HepG2 (cell line): ENCODE measurements around the gene PRKAR1B. TPM values are rescaled to one million over a fixed set of nuclear protein-coding genes. Genes with fewer than 3 reads are reported as not detected.

ENCODE experiments used
- ATAC-seq: fragments of 200-7000 bp; cut with Tn5 transposase; 3 replicates; pipeline ENCODE4 v1.9.1; 2020; ENCODE audit warnings: mild to moderate bottlenecking, moderate library complexity
- BruUV-seq: library from RNA; stranded (reverse); fragments of 400-500 nt; replicated peaks from 2 replicates; lab custom pipeline; 2021; lab: Mats Ljungman, UMichigan
- CTCF ChIA-PET: fragments of 300-600 bp; formaldehyde crosslinking; extraction: SDS; loops from one replicate; lab custom pipeline; 2021; ENCODE audit warnings: low total read pairs, inconsistent platforms, low intra/inter-chr PET ratio; lab: Yijun Ruan, JAX
- POLR2A ChIA-PET: fragments of 350-600 bp; sonication (Branson Sonifier 250); formaldehyde crosslinking; loops from one replicate; lab custom pipeline; 2020; ENCODE audit warnings: antibody characterized with exemption, inconsistent platforms; lab: Yijun Ruan, JAX
- DNase-seq: peaks from one replicate; pipeline ENCODE4 v3.0.0-alpha.2; 2015; ENCODE audit warnings: low spot score
- FAIRE-seq: peaks from 3 replicates; lab custom pipeline; 2011; peaks lifted over from hg19 to GRCh38; lab: Jason Lieb, UNC
- H2AFZ ChIP-seq: one replicate; pipeline ENCODE4 v1.6.1; 2011; ENCODE audit warnings: low read length, inconsistent platforms
- H3K27ac ChIP-seq: fragments of 300-600 bp; 3 replicates; pipeline ENCODE4 v1.8.0; 2011; ENCODE audit warnings: mixed run types, mild to moderate bottlenecking, mixed read lengths, low read length, inconsistent platforms; ENCODE audit not compliant: insufficient read depth; ENCODE audit errors: extremely low read length
- H3K27me3 ChIP-seq, 2 experiments: fragments of 200-600 bp in 1 of 2; 2 replicates in 1 of 2; 3 replicates in 1 of 2; pipeline versions ENCODE4 v1.6.0 to v1.8.0; 2011; ENCODE audit warnings: low read length in 2 of 2, mild to moderate bottlenecking in 2 of 2, moderate library complexity in 2 of 2, inconsistent platforms in 1 of 2; ENCODE audit not compliant: insufficient read depth in 2 of 2, control insufficient read depth in 1 of 2
- H3K36me3 ChIP-seq, 2 experiments: fragments of 200-600 bp in 1 of 2; replicated peaks in 1 of 2; 2 replicates in 1 of 2; 3 replicates in 1 of 2; pipeline versions ENCODE4 v1.5.1 to v1.8.0; 2011; ENCODE audit warnings: low read length in 2 of 2, inconsistent platforms in 1 of 2; ENCODE audit not compliant: insufficient read depth in 2 of 2, control insufficient read depth in 1 of 2
- H3K4me1 ChIP-seq: 2 replicates; pipeline ENCODE4 v1.5.1; 2012; ENCODE audit warnings: low read length, inconsistent platforms; ENCODE audit not compliant: insufficient read depth
- H3K4me2 ChIP-seq: 2 replicates; pipeline ENCODE4 v1.6.0; 2011; ENCODE audit warnings: low read depth, low read length, inconsistent platforms
- H3K4me3 ChIP-seq, 3 experiments: fragments of 200-600 bp in 1 of 3; sonication (generic), shearing (Covaris generic) in 1 of 3; replicated peaks in 1 of 3; 2 replicates each; pipeline ENCODE4 v1.5.1; 2011 to 2016; ENCODE audit warnings: low read length in 3 of 3, inconsistent platforms in 2 of 3, low read depth in 2 of 3, mild to moderate bottlenecking in 2 of 3, control low read depth in 1 of 3, mixed read lengths in 1 of 3; ENCODE audit not compliant: insufficient read depth in 1 of 3
- H3K79me2 ChIP-seq: one replicate; pipeline ENCODE4 v1.6.1; 2011; ENCODE audit warnings: low read length, inconsistent platforms; ENCODE audit not compliant: insufficient read depth
- H3K9ac ChIP-seq: 2 replicates; pipeline ENCODE4 v1.6.0; 2011; ENCODE audit warnings: mild to moderate bottlenecking, low read depth, low read length, inconsistent platforms; ENCODE audit not compliant: insufficient read depth
- H3K9me3 ChIP-seq: 2 replicates; pipeline ENCODE4 v1.5.1; 2012; ENCODE audit warnings: mild to moderate bottlenecking, low read length
- H4K20me1 ChIP-seq: 2 replicates; pipeline ENCODE4 v1.6.0; 2011; ENCODE audit warnings: inconsistent platforms, mild to moderate bottlenecking, low read length, moderate library complexity; ENCODE audit not compliant: insufficient read depth
- BHLHE40 ChIP-seq: IDR thresholded peaks from 2 replicates; pipeline ENCODE4 v1.6.1; 2011; ENCODE audit warnings: low read length, improper control_type of control experiment
- EP300 ChIP-seq, 3 experiments: sonication (generic) in 1 of 3; formaldehyde crosslinking in 1 of 3; IDR thresholded peaks; 2 replicates each; pipeline versions ENCODE4 v1.5.1 to v1.6.1; 2011 to 2020; ENCODE audit warnings: low read depth in 2 of 3, low read length in 2 of 3, borderline replicate concordance in 1 of 3, improper control_type of control experiment in 1 of 3, mild to moderate bottlenecking in 1 of 3, missing genetic modification reagents in 1 of 3, moderate library complexity in 1 of 3
- FOSL1 ChIP-seq: sonication (generic); formaldehyde crosslinking; IDR thresholded peaks from 2 replicates; pipeline ENCODE4 v1.9.0; 2021; ENCODE audit warnings: missing genetic modification reagents, borderline replicate concordance
- KLF6 ChIP-seq: IDR thresholded peaks from 2 replicates; pipeline ENCODE4 v1.8.0; 2016; ENCODE audit warnings: missing biosample characterization, missing genetic modification reagents
- MZF1 ChIP-seq: sonication (generic); formaldehyde crosslinking; IDR thresholded peaks from 2 replicates; pipeline ENCODE4 v1.8.1; 2023; ENCODE audit warnings: mild to moderate bottlenecking, missing genetic modification reagents, borderline replicate concordance
- NR2F2 ChIP-seq: IDR thresholded peaks from 2 replicates; pipeline ENCODE4 v1.6.1; 2012; ENCODE audit warnings: low read depth, inconsistent platforms, borderline replicate concordance
- SCMH1 ChIP-seq: sonication (generic); formaldehyde crosslinking; IDR thresholded peaks from 2 replicates; pipeline ENCODE4 v1.9.0; 2021; ENCODE audit warnings: missing genetic modification reagents, mild to moderate bottlenecking, borderline replicate concordance
- SPEN ChIP-seq: sonication (generic); formaldehyde crosslinking; IDR thresholded peaks from 2 replicates; pipeline ENCODE4 v1.5.1; 2020; ENCODE audit warnings: low read depth, mild to moderate bottlenecking, missing genetic modification reagents
- SRSF4 ChIP-seq: fragments of 200-400 bp; formaldehyde crosslinking; IDR thresholded peaks from one replicate; pipeline ENCODE4 v1.6.1; 2018; ENCODE audit warnings: mild to moderate bottlenecking, low read depth, low read length, moderate library complexity; ENCODE audit not compliant: poor library complexity, severe bottlenecking
- ZIK1 ChIP-seq: sonication (generic); formaldehyde crosslinking; IDR thresholded peaks from 2 replicates; pipeline ENCODE4 v1.5.0; 2020; ENCODE audit warnings: mild to moderate bottlenecking, low read depth, missing genetic modification reagents, borderline replicate concordance
- ZNF20 ChIP-seq: sonication (generic); formaldehyde crosslinking; IDR thresholded peaks from 2 replicates; pipeline ENCODE4 v1.4.0; 2020; ENCODE audit warnings: mild to moderate bottlenecking, moderate library complexity, missing genetic modification reagents
- ZNF496 ChIP-seq: sonication (generic); formaldehyde crosslinking; IDR thresholded peaks from 2 replicates; pipeline ENCODE4 v1.8.1; 2023; ENCODE audit warnings: mild to moderate bottlenecking, moderate library complexity, missing genetic modification reagents; ENCODE audit not compliant: insufficient replicate concordance
- ZNF530 ChIP-seq: sonication (generic); formaldehyde crosslinking; IDR thresholded peaks from 2 replicates; pipeline ENCODE4 v1.5.0; 2020; ENCODE audit warnings: low read depth, mild to moderate bottlenecking, missing genetic modification reagents
- ZNF850 ChIP-seq: sonication (generic); formaldehyde crosslinking; conservative IDR thresholded peaks from 2 replicates; pipeline ENCODE4 v1.9.0; 2021; ENCODE audit warnings: mild to moderate bottlenecking, missing genetic modification reagents
- WGBS: methylation state at CpG from one replicate; pipeline ENCODE4 v1.1.6; 2017; ENCODE audit warnings: low lambda C conversion rate; 5-methylcytosine and 5-hydroxymethylcytosine counted together
- in situ Hi-C: cut with HindIII; loops from 2 replicates; pipeline ENCODE4 v1.10.0; 2017; ENCODE audit warnings: low pct_unique_long_range_greater_than_20kb; ENCODE audit not compliant: extremely low pct_ligation_motif_present
- intact Hi-C: fragments of 100-400 bp; cut with micrococcal nuclease; formaldehyde crosslinking; loops from one replicate; pipeline ENCODE4 v1.10.0; 2022; ENCODE audit not compliant: unreplicated experiment
- polyA plus RNA-seq, 8 experiments: library from polyadenylated mRNA; depleted of rRNA in 3 of 8; stranded (reverse) in 7 of 8; unstranded in 1 of 8; fragments of >200 nt; fragmentation: Illumina TruSeq in 4 of 8; extraction: Trizol in 4 of 8; gene quantifications; 2 replicates each; pipeline versions ENCODE4 v1.2.1 to v1.2.3, GENCODE V29; 2011 to 2016; ENCODE audit warnings: low read depth in 4 of 8, missing spikeins in 1 of 8, mixed read lengths in 1 of 8; ENCODE audit not compliant: insufficient read depth in 1 of 8
- total RNA-seq, 5 experiments: library from RNA; depleted of rRNA; stranded (reverse); fragments of >200 nt; fragmentation: Illumina TruSeq; extraction: Trizol; gene quantifications; 2 replicates each; pipeline ENCODE4 v1.2.3, GENCODE V29; 2016; ENCODE audit warnings: low read depth in 1 of 5
- TF ChIP-seq, protein P1 (sequence below): sonication (generic); formaldehyde crosslinking; IDR thresholded peaks from 2 replicates; pipeline ENCODE4 v1.9.0; 2021; ENCODE audit warnings: missing genetic modification reagents, borderline replicate concordance

Gene PRKAR1B
- total and polyA plus RNA-seq, 2 of the 13 experiments (the other 11 are each of a cell fraction or from before 2014, with no cell fraction given) = 7.9 to 28.2 TPM

DNA sequence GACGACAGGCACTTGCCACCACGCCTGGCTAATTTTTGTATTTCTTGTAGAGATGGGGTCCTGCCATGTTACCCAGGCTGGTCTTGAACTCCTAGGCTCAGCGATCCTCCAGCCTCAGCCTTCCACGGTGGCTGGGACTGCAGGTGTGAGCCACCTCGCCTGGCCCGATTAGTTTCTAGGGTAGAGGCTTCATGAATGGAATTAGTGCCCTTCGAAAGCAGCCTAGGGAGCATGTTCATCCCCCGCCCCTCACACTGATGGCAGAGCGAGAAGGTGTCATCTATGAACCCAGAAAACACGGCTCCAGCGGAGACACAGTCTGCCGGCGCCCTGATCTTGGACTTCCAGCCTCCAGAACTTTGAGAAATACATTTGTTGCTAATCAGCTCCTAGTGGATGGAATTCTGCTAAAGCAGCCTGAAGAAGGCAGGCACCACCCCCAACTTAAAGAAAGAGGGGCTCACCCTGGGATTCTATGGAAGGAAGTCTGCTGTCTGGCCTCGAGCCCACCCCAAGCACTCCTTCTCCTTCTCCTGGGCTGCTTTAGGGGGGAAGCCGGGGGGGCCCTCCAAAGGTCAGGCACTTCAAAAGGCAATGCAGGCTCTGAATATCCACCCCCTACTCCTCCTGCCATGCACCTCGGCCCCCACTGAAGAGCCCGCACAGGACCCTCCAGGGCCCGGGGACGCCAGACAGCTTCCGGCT lies 217.5 kb downstream of the PRKAR1B start:
- no peak for DNase-seq
- CTCF ChIA-PET = no interaction called here
- Histone ChIP-seq H3K36me3 (no peaks in the 10 kb centered on the region), H3K4me3 (no peak overlapping the region), H3K4me1 (peaks cover 2% of the 10 kb centered on the region), H3K79me2 (no peaks in the 10 kb centered on the region), H4K20me1 (peaks cover 2% of the 10 kb centered on the region; the same call in 1 of the 2 replicates), H3K9ac (no peak overlapping the region), H3K27ac (no peak overlapping the region), H3K4me2 (no peak overlapping the region)
- intact Hi-C loops = no loop called here
- FAIRE-seq = no peak
- no peak for ATAC-seq
- in situ Hi-C loops = no loop called here
- WGBS = 87% methylated on average over 13 of the region's 20 CpGs
- TF ChIP-seq BHLHE40 (no peak), FOSL1 (CRISPR knock-in tag) (no peak), ZNF850 (CRISPR knock-in tag) (no peak), ZNF530 (no peak), SRSF4 (no peak), EP300 (IDR thresholded peaks at IDR 0.05; ENCODE audit: low read depth in 2 of 2, low read length in 2 of 2) (no peak), EP300 (CRISPR knock-in tag; IDR thresholded peaks at IDR 0.05; ENCODE audit: borderline replicate concordance) (no peak), SCMH1 (CRISPR knock-in tag) (no peak), NR2F2 (no peak), ZIK1 (CRISPR knock-in tag) (no peak), MZF1 (CRISPR knock-in tag) (no peak), KLF6 (CRISPR knock-in tag) (no peak), ZNF496 (CRISPR knock-in tag) (no peak), ZNF20 (CRISPR knock-in tag) (no peak), SPEN (CRISPR knock-in tag) (no peak)
- TF ChIP-seq, protein P1, sequence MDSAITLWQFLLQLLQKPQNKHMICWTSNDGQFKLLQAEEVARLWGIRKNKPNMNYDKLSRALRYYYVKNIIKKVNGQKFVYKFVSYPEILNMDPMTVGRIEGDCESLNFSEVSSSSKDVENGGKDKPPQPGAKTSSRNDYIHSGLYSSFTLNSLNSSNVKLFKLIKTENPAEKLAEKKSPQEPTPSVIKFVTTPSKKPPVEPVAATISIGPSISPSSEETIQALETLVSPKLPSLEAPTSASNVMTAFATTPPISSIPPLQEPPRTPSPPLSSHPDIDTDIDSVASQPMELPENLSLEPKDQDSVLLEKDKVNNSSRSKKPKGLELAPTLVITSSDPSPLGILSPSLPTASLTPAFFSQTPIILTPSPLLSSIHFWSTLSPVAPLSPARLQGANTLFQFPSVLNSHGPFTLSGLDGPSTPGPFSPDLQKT (CRISPR knock-in tag) = no peak
- TF ChIP-seq, all 625 proteins: peak for 0
- no TSS peak for BruUV-seq
- no peak overlapping the region for H2AFZ ChIP-seq
- H3K9me3 ChIP-seq = no peaks in the 10 kb centered on the region
- POLR2A ChIA-PET = no interaction called here
- no peaks in the 10 kb centered on the region for H3K27me3 ChIP-seq
